ENCODE results near the gene GAST.

The GAST gene

DNA sequence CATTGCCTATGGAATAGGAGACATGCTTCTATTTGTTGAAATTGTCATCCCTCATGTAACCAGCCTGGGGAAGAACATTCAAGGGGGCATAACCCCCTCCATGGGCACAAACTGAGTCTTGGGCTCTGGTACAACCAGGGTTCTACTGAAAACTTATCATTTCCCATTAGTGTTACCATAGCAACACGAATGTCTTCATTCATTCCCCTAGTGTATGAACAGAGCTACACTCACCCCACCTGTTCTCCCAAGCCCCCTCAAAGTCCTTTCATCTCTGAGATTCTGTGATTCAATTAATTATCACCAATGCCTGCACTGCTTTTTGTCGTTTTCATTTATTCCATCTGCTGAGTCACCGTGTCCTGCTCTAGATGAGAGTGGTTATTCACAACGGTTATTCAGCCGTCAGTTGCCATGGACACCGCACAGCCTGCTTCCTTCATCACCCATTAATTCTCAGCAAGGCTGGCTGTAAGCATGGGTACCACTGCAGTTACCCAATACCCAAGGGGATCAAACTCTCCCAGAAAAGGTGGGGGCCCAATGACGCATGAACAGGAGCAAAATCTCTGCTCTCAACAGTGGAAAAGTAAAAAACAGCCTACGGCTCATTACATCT is 1.6 kb upstream of the GAST start:
- DNase-seq (ENCODE audit: low read depth): no peak

GRCh38 chr17:41717408-41718286 is 5.5 kb downstream of the GAST start:
- no peak for DNase-seq (ENCODE audit: low read depth)

GRCh38 chr17:41718287-41718645 is 6.1 kb downstream of the GAST start:
- no peak for DNase-seq (ENCODE audit: low read depth)

GRCh38 chr17:41722231-41722630 is 10.1 kb downstream of the GAST start:
- no peak for DNase-seq (ENCODE audit: low read depth)

- DNase-seq (ENCODE audit: low read depth): no peak
Observed at GRCh38 chr17:41723801-41724475, 11.8 kb downstream of the GAST start.

GRCh38 chr17:41724476-41725050 is 12.4 kb downstream of the GAST start:
- DNase-seq (ENCODE audit: low read depth): no peak

- no peak for DNase-seq (ENCODE audit: low read depth)
Observed at GRCh38 chr17:41725134-41725533, 13.0 kb downstream of the GAST start.

- no peak for DNase-seq (ENCODE audit: low read depth)
Observed at GRCh38 chr17:41728056-41728455, 15.9 kb downstream of the GAST start.

DNA sequence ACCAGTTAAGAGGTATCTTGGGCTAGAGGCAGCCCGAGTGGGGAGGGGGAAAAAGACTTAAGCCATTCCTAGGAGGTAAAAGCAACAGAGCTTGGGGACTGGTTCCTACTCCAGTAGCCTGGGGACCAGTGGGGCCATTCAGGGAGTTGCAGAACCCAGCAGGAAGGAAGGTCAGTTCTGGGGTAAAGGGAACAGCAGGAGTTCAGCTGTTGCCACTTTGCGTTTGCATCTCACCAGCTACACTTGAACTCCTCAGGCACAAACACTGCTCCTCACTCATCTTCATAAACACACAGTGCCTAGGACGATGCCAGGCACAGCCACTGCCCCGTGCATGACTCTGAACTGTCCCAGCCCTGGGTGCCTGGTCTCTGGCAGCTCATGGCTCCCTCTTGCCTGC is 18.3 kb downstream of the GAST start:
- DNase-seq (ENCODE audit: low read depth): no peak

- no peak for DNase-seq (ENCODE audit: low read depth)
Observed at GRCh38 chr17:41731836-41732235, 19.7 kb downstream of the GAST start.

DNA sequence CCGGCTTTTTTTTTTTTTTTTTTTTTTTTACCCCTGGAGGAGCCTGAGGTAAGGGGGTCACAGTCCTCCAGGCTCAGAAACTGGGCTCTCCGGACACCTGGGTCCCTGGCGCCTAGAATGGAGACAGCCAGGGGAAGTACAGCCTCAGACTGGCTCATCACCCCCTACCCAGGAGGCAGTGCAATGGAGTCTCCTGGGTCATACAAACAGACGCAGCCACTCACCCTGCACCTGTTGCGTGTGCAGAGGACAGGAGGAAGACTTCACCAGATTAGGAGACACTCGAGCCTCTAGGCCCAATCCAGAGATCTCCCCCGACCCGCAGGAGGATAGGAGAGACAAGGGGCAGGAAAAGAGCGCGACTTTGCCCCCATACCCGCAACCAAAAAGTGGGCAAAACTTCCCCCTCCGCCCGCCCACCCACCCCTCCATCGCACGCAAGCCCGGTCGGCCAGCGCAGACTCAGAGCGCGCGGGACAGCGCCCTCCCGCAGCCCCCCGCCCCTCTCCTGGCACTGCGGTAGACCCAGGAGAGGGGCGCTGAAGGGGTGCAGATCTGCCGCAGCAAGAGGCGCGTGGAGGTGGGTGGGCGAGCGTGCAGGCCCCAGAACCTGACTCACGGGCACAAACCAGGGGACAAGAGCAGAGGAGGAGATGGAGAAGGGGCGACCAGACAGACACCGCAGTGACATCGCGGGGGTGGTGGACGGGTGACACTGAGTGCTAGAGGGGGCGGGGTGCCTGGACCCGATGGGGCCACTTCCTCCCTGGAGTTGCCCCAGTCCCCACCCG is 21.4 kb downstream of the GAST start:
- DNase-seq (ENCODE audit: low read depth): no peak

DNA sequence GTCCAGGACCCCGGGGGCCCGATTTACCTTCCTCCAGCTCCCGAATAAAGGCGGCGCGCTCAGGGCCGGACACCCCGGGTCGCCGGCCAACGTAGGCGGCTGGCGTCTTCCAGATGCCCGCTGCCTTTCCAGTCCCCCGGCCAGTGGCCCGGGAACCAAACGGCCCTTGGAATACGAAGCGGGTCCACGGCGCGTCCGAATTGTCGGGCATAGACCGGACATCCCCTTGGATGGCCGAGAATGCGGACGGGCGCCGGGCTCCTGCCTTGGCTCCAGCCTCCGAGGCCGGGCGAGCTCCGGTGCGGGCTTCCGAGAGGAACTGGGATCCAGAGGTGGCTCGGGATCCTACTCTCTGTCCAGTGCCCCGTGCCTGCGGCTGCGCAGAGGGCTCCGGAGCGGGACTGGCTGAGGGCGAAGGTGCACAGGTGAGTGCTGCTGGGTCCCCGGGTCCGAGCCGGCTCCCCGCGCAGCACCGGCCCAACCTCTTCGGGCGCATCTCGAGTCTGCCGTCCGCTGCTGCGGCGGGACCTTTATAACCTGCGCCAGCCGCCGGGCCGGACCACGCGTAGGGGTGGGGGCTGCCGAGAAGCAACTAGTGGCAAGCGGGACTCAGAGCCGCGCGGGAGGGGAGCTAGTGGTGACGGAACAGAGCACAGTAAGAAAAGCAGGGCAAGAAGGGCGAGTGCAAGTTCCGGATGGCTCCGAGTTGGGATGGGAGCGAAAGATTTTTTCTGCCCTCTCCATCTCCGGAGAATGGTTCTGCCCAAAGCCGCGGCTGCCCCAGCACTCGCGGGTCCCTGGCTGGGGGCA is 22.2 kb downstream of the GAST start, which contains the start of gene HAP1:
Gene HAP1, minus strand, starts transcription at position 505 of the 810 bp plus-strand sequence. Its CDS starts 9 bp downstream, at position 496.
- DNase-seq (ENCODE audit: low read depth): no peak

- no peak for DNase-seq (ENCODE audit: low read depth)
Observed at GRCh38 chr17:41734949-41735313, 22.8 kb downstream of the GAST start.

DNA sequence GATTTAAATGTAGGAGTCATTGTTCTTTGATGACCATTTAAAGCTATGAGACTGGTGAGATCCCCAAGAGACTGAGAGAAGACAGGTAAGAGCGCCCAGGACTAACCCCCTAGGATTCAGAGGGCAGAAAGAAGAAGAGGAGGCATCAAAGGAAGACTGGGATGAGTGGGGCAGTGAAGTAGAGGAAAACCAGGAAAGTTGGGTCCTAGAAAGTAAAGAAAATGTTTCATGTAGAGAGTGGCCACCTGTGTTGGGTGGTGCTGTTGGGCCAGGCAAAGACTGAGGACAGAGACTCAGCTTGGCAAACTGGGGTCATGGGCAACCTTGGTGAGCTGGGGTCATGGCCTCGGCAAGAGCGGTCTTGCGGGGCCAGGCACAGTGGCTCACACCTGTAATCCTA is 23.6 kb downstream of the GAST start:
- DNase-seq (ENCODE audit: low read depth): no peak

DNA sequence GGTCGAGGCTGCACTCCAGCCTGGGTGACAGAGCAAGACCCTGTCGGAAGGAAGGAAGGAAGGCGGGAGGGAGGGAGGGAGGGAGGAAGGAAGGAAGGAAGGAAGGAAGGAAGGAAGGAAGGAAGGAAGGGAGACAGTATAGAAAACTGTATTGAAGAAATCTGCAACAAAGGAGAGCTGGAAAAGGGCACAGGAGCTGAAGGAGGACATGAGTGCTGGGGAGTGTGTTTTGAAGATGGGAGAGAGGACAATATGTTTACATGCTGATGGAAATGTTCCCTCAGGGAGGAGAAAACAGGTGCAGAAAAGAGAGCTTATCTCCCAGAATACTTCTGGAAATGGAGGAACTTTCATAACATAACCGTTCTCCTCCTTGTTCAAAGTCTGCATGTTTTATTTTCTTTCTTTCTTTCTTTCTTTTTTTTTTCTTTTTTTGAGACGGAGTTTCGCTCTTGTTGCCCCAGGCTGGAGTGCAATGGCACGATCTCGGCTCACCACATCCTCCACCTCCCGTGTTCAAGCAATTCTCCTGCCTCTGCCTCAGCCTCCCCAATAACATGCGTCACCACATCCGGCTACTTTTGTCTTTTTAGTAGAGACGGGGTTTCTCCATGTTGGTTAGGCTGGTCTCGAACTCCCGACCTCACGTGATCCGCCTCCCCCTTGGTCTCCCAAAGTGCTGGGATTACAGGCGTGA is 25.0 kb downstream of the GAST start:
- no peak for DNase-seq (ENCODE audit: low read depth)

DNA sequence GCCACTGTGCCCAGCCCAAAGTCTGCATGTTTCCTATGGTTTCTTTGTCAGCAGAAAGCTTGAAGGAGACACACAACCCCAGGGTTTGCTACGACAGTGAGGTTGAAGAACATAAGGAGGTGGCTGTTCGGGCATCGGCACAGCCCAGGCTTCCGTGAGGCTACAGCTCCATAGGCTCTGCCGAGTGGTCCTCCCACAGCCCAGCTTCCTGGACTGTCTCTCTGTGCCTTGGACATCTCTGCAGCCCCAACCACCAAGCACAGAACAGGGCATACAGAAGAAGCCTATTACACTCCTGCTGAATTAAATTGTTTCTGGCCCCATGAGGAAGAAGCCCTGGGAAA is 25.5 kb downstream of the GAST start:
- no peak for DNase-seq (ENCODE audit: low read depth)

GRCh38 chr17:41738077-41738800 is 26.1 kb downstream of the GAST start:
- DNase-seq (ENCODE audit: low read depth): peak; percentile 59

DNA sequence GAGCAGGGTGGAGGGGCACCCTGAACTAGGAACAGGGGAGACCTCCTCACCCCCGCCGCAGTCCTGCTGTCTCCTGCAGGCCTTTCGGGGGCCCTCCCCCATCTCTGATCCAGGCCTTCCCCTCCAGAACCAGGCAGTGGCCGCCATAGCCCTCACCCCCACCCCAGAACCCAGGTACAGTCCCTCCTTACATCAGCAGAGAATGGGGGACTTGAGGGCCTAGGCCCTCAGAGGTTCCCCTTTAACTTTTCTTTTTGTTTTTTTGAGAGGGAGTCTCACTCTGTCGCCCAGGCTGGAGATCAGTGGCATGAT is 26.6 kb downstream of the GAST start:
- DNase-seq (ENCODE audit: low read depth): no peak

DNA sequence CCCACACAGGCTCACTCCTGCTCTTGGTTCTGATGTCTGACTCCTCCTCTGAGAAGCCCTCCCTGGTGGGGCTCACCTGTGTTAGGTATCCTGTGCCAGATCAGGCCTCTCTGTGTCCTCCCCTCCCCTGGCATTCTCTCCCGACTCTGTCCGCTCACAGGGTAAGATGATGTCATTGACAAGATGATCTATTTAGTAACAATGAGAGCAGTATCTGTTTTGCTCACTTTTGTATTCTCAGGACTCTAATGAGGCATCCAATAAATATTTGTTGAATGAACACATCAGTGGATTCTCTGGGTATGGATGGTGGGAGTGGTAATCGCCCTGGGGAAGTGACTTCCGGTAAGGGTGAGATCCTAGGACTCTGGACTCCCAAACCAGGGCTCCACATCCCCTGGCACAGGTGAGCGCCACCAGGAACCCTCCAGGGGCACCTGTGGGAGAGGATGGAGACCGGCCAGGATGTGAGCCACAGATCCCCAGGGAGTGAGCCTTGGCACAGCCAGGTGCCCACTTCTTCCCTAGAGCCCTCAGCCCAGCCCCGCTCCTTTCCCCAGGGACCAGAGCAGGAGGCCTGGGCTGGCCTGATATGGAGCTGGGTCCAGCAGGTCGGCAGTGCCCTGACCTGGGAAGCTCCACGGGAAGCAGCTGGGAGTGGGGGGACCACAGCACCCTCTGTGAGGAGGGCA is 27.7 kb downstream of the GAST start:
- DNase-seq (ENCODE audit: low read depth): no peak
